Measurements from ENCODE around the gene SPRR2B. TPM values are rescaled to one million over a fixed set of nuclear protein-coding genes. Genes with fewer than 3 reads are reported as not detected.

Gene SPRR2B
- total RNA-seq, 1 donor from 2014 or later = not detected

GRCh38 chr1:153081736-153082135 lies 10.3 kb upstream of the SPRR2B start:
- Histone ChIP-seq H3F3A (ENCODE audit: low read depth) (no peaks in the 10 kb centered on the region), H3K9ac (no peak overlapping the region), H3K4me2 (no peak overlapping the region), H4K20me1 (ENCODE audit: low read depth) (no peaks in the 10 kb centered on the region), H3K36me3 (no peaks in the 10 kb centered on the region), H3K4me3 (no peak overlapping the region), H2AFZ (replicated peaks) (no peak overlapping the region), H3K27me3 (no peaks in the 10 kb centered on the region), H3K9me3 (ENCODE audit: low read depth) (peaks cover 36% of the 10 kb centered on the region), H3K4me1 (no peaks in the 10 kb centered on the region), H3K27ac (no peak overlapping the region), H3K79me2 (ENCODE audit: low read depth) (no peaks in the 10 kb centered on the region)
- no peak for TF ChIP-seq EZH2phosphoT487 (IDR thresholded peaks at IDR 0.05)
- TF ChIP-seq EZH2 (IDR thresholded peaks at IDR 0.05) = no peak
- no peak for TF ChIP-seq CTCF (IDR thresholded peaks at IDR 0.05)
- Mint-ChIP-seq H3K27ac (no peak overlapping the region), H3K4me1 (no peaks in the 10 kb centered on the region), H3K36me3 (no peaks in the 10 kb centered on the region), H3K9me3 (peaks cover 7% of the 10 kb centered on the region), H3K4me3 (no peak overlapping the region), H3K27me3 (ENCODE audit: insufficient read depth, low read depth) (peaks cover 3% of the 10 kb centered on the region)
- DNase-seq (ENCODE audit: low spot score) = no peak

- Mint-ChIP-seq H3K9me3 (no peaks in the 10 kb centered on the region), H3K27me3 (ENCODE audit: insufficient read depth, low read depth) (no peaks in the 10 kb centered on the region), H3K36me3 (no peaks in the 10 kb centered on the region), H3K4me1 (no peaks in the 10 kb centered on the region), H3K27ac (no peak overlapping the region), H3K4me3 (no peak overlapping the region)
- H4K20me1 ChIP-seq (ENCODE audit: low read depth) = no peaks in the 10 kb centered on the region
- H3F3A ChIP-seq (ENCODE audit: low read depth) = no peaks in the 10 kb centered on the region
- no peak overlapping the region for H3K27ac ChIP-seq
- no peaks in the 10 kb centered on the region for H3K36me3 ChIP-seq
- H2AFZ ChIP-seq (replicated peaks) = no peak overlapping the region
- H3K4me2 ChIP-seq = no peak overlapping the region
- peaks cover 11% of the 10 kb centered on the region for H3K9me3 ChIP-seq (ENCODE audit: low read depth)
- H3K27me3 ChIP-seq = no peaks in the 10 kb centered on the region
- no peak for TF ChIP-seq CTCF (IDR thresholded peaks at IDR 0.05)
- TF ChIP-seq EZH2phosphoT487 (IDR thresholded peaks at IDR 0.05) = no peak
- TF ChIP-seq EZH2 (IDR thresholded peaks at IDR 0.05) = no peak
- H3K4me1 ChIP-seq = no peaks in the 10 kb centered on the region
- DNase-seq (ENCODE audit: low spot score) = no peak
- H3K9ac ChIP-seq = no peak overlapping the region
- H3K79me2 ChIP-seq (ENCODE audit: low read depth) = no peaks in the 10 kb centered on the region
- no peak overlapping the region for H3K4me3 ChIP-seq
These were observed 1.7 kb upstream of the SPRR2B start for GRCh38 chr1:153072806-153073726.

GRCh38 chr1:153070243-153070642 lies 1.2 kb downstream of the SPRR2B start:
- Histone ChIP-seq H3K9ac (no peak overlapping the region), H3K36me3 (no peaks in the 10 kb centered on the region), H3K9me3 (ENCODE audit: low read depth) (peaks cover 12% of the 10 kb centered on the region), H3K4me2 (no peak overlapping the region), H4K20me1 (ENCODE audit: low read depth) (no peaks in the 10 kb centered on the region), H2AFZ (replicated peaks) (no peak overlapping the region), H3K4me3 (no peak overlapping the region), H3K27me3 (no peaks in the 10 kb centered on the region), H3K4me1 (no peaks in the 10 kb centered on the region), H3F3A (ENCODE audit: low read depth) (no peaks in the 10 kb centered on the region), H3K27ac (no peak overlapping the region), H3K79me2 (ENCODE audit: low read depth) (no peaks in the 10 kb centered on the region)
- Mint-ChIP-seq H3K27me3 (ENCODE audit: insufficient read depth, low read depth) (no peaks in the 10 kb centered on the region), H3K4me3 (no peak overlapping the region), H3K9me3 (no peaks in the 10 kb centered on the region), H3K27ac (no peak overlapping the region), H3K36me3 (no peaks in the 10 kb centered on the region), H3K4me1 (no peaks in the 10 kb centered on the region)
- no peak for TF ChIP-seq CTCF (IDR thresholded peaks at IDR 0.05)
- no peak for TF ChIP-seq EZH2 (IDR thresholded peaks at IDR 0.05)
- no peak for TF ChIP-seq EZH2phosphoT487 (IDR thresholded peaks at IDR 0.05)
- DNase-seq (ENCODE audit: low spot score) = no peak
